Measurements from ENCODE around the gene NAV1.

GRCh38 chr1:201561195-201561564 lies 22.3 kb downstream of the NAV1 start:
- TF ChIP-seq CTCF (IDR thresholded peaks at IDR 0.05) (no peak), EP300 (IDR thresholded peaks at IDR 0.05) (no peak)
